ENCODE data around the gene ALDOB. TPM values are rescaled to one million over a fixed set of nuclear protein-coding genes. Genes with fewer than 3 reads are reported as not detected.

ALDOB gene
- total and polyA plus RNA-seq, 2 donors (not counting 3 experiments of a cell fraction or from before 2014, with no cell fraction given) = not detected

GRCh38 chr9:101372327-101373118 is 63.1 kb downstream of the ALDOB start:
- no peaks in the 10 kb centered on the region for H3K4me1 ChIP-seq (ENCODE audit: control insufficient read depth, extremely low read depth, insufficient read depth, low read length)
- TF ChIP-seq MYC (IDR thresholded peaks at IDR 0.05; ENCODE audit: low read depth, low read length) = no peak
- no peak for TF ChIP-seq MAX (IDR thresholded peaks at IDR 0.05; ENCODE audit: insufficient read depth, insufficient read length)
- TF ChIP-seq EZH2 (IDR thresholded peaks at IDR 0.05; ENCODE audit: borderline replicate concordance, low read depth, low read length, severe bottlenecking) = no peak
- no peak for TF ChIP-seq FOS (IDR thresholded peaks at IDR 0.05; ENCODE audit: borderline replicate concordance, insufficient read depth, low read length)
- no peak for TF ChIP-seq GATA2 (IDR thresholded peaks at IDR 0.05; ENCODE audit: insufficient read depth, insufficient read length, low read depth, low read length)
- no peak for TF ChIP-seq CTCF (IDR thresholded peaks at IDR 0.05; ENCODE audit: extremely low read depth in 1 of 2, insufficient read depth in 1 of 2, low read depth in 1 of 2, low read length in 2 of 2)
- TF ChIP-seq POLR2A (IDR thresholded peaks at IDR 0.05; ENCODE audit: low read depth, low read length) = no peak
- TF ChIP-seq JUN (IDR thresholded peaks at IDR 0.05; ENCODE audit: borderline replicate concordance, insufficient read depth, insufficient read length, low read depth) = no peak
- no peak for TF ChIP-seq POLR2AphosphoS5 (IDR thresholded peaks at IDR 0.05; ENCODE audit: insufficient read depth, low read depth, low read length)
- H3K4me3 ChIP-seq (replicated peaks in 1 of 3; ENCODE audit: insufficient read depth in 1 of 3, low read depth in 1 of 3, low read length in 3 of 3) = no peak overlapping the region
- H3K36me3 ChIP-seq (ENCODE audit: control insufficient read depth in 2 of 2, extremely low read depth in 1 of 2, insufficient read depth in 2 of 2, low read length in 2 of 2) = no peaks in the 10 kb centered on the region
- intact Hi-C loops (cut with micrococcal nuclease) (no loop called here), dilution Hi-C loops (cut with MboI; ENCODE audit: extremely low pct_ligation_motif_present, low sequenced_read_pairs) (no loop called here)
- peaks cover 0 to 2% of the 10 kb centered on the region in 2 experiments for H3K27me3 ChIP-seq (ENCODE audit: control insufficient read depth in 2 of 2, insufficient read depth in 2 of 2, low read length in 2 of 2)
- FAIRE-seq = no peak
- H2AFZ ChIP-seq (ENCODE audit: low read depth, low read length) = no peak overlapping the region
- no peaks in the 10 kb centered on the region for H3K79me2 ChIP-seq (ENCODE audit: control insufficient read depth, insufficient read depth, low read length)
- no peaks in the 10 kb centered on the region for H3K9me3 ChIP-seq (replicated peaks; ENCODE audit: control insufficient read depth, insufficient read depth, low read length)
- CTCF ChIA-PET = interaction anchor here (1.2 to 2.2 kb wide), 3 partner anchors 10 to 61 kb away, joined by 5 to 7 read pairs (median 6); no protein-coding TSS in a partner anchor
- no peaks in the 10 kb centered on the region for H3K9me1 ChIP-seq (replicated peaks; ENCODE audit: control insufficient read depth, extremely low read depth, insufficient read depth, low read length)
- POLR2A ChIA-PET = no interaction called here
- no TSS peak for BruUV-seq (replicated peaks)
- no peak overlapping the region for H3K27ac ChIP-seq (ENCODE audit: insufficient read depth, low read depth, low read length)
- no peak overlapping the region for H3K9ac ChIP-seq (replicated peaks; ENCODE audit: extremely low read depth, insufficient read depth, low read length)
- H4K20me1 ChIP-seq (replicated peaks; ENCODE audit: control insufficient read depth, extremely low read depth, insufficient read depth, low read length) = no peaks in the 10 kb centered on the region
- H3K4me2 ChIP-seq (ENCODE audit: insufficient read depth, low read length) = no peak overlapping the region
- no peak for DNase-seq (ENCODE audit: low read depth, low spot score)
